HUDEP-2 (cell line): Measurements from ENCODE around the gene ZDHHC11.
"Not testable (repeated sequence)": the region's sequence is repeated elsewhere in the genome, so short reads cannot be mapped to it uniquely, and the experiment has no call there.

Experiments used
- DNase-seq, 76 experiments: peaks; one replicate each; lab custom pipeline; 2025; ENCODE audit not compliant: unreplicated experiment in 76 of 76; lab: John Stamatoyannopoulos, UW

ZDHHC11 gene

GRCh38 chr5:780571-780970 lies 70.2 kb downstream of the ZDHHC11 start:
- not testable (repeated sequence) for DNase-seq

- not testable (repeated sequence) for DNase-seq
Observed at GRCh38 chr5:778967-779366, 71.8 kb downstream of the ZDHHC11 start.

GRCh38 chr5:778421-778820 lies 72.4 kb downstream of the ZDHHC11 start:
- DNase-seq: not testable (repeated sequence)

- DNase-seq: no peak
Observed at GRCh38 chr5:777756-778161, 73.0 kb downstream of the ZDHHC11 start.

- DNase-seq: no peak
Observed at GRCh38 chr5:776862-777711, 73.7 kb downstream of the ZDHHC11 start.

- DNase-seq: no peak
Observed at GRCh38 chr5:775961-776861, 74.6 kb downstream of the ZDHHC11 start.

- DNase-seq: not testable (repeated sequence)
Observed at GRCh38 chr5:775595-775960, 75.2 kb downstream of the ZDHHC11 start.

GRCh38 chr5:774854-775505 lies 75.8 kb downstream of the ZDHHC11 start:
- not testable (repeated sequence) for DNase-seq

- DNase-seq: not testable (repeated sequence)
Observed at GRCh38 chr5:774304-774703, 76.5 kb downstream of the ZDHHC11 start.

GRCh38 chr5:773517-774264 lies 77.1 kb downstream of the ZDHHC11 start:
- no peak for DNase-seq

- DNase-seq: not testable (repeated sequence)
Observed at GRCh38 chr5:772931-773330, 77.9 kb downstream of the ZDHHC11 start.

- DNase-seq: not testable (repeated sequence)
Observed at GRCh38 chr5:772547-772890, 78.3 kb downstream of the ZDHHC11 start.

- not testable (repeated sequence) for DNase-seq
Observed at GRCh38 chr5:771841-772546, 78.8 kb downstream of the ZDHHC11 start.

GRCh38 chr5:771087-771781 lies 79.6 kb downstream of the ZDHHC11 start:
- DNase-seq: not testable (repeated sequence)

- not testable (repeated sequence) for DNase-seq
Observed at GRCh38 chr5:770585-770984, 80.2 kb downstream of the ZDHHC11 start.

- not testable (repeated sequence) for DNase-seq
Observed at GRCh38 chr5:769485-770145, 81.2 kb downstream of the ZDHHC11 start.

- no peak for DNase-seq
Observed at GRCh38 chr5:766666-767431, 83.9 kb downstream of the ZDHHC11 start.
